Body of pancreas (tissue), 4 donors: ENCODE data around the gene STK32B.

Source experiments
- POLR2A ChIP-seq, 3 donors: fragments of 450-650 bp; IDR thresholded peaks; one replicate each; pipeline ENCODE4 v1.6.1; 2016; ENCODE audit warnings: antibody characterized with exemption in 3 of 3, mild to moderate bottlenecking in 2 of 3
- TF ChIP-seq, protein P1 (sequence below), 7 experiments: fragments of 450-650 bp in 4 of 7; fragments of 200-600 bp in 3 of 7; sonication (generic) in 3 of 7; IDR thresholded peaks; one replicate each; pipeline ENCODE4 v1.5.1; 2016 to 2019; ENCODE audit warnings: antibody characterized with exemption in 7 of 7

DNA sequence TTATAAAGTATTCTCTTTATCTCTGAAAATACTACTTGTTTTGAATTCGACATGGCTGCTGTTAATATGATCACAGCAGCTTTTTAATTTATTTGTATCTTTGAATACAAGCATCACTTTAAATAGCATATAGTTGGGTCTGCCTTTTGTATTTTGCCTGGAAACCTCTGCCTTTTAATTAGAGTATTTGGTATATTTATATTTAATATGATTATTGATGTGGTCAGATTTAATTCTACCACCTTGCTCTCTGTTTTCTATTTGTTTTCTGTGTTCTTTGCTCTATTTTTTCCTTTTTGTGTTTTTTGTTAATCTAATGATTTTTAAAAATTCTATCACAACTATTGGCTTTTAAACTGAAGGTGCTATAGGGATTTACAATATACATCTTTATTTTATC is 21.7 kb downstream of the STK32B start:
- TF ChIP-seq, protein P1, sequence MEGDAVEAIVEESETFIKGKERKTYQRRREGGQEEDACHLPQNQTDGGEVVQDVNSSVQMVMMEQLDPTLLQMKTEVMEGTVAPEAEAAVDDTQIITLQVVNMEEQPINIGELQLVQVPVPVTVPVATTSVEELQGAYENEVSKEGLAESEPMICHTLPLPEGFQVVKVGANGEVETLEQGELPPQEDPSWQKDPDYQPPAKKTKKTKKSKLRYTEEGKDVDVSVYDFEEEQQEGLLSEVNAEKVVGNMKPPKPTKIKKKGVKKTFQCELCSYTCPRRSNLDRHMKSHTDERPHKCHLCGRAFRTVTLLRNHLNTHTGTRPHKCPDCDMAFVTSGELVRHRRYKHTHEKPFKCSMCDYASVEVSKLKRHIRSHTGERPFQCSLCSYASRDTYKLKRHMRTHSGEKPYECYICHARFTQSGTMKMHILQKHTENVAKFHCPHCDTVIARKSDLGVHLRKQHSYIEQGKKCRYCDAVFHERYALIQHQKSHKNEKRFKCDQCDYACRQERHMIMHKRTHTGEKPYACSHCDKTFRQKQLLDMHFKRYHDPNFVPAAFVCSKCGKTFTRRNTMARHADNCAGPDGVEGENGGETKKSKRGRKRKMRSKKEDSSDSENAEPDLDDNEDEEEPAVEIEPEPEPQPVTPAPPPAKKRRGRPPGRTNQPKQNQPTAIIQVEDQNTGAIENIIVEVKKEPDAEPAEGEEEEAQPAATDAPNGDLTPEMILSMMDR (IDR thresholded peaks at IDR 0.05), result no peak
- no peak for TF ChIP-seq POLR2A (IDR thresholded peaks at IDR 0.05)
